Hepatocyte (in vitro differentiated cells): ENCODE results near the gene ZNF682.
"Not testable (repeated sequence)": the region's sequence is repeated elsewhere in the genome, so short reads cannot be mapped to it uniquely, and the experiment has no call there.

Source experiments
- CTCF ChIP-seq: fragments of 200-600 bp; sonication (generic); IDR thresholded peaks from 2 replicates; pipeline ENCODE4 v1.5.1; 2016; ENCODE audit warnings: antibody characterized with exemption, mild to moderate bottlenecking; ENCODE audit not compliant: poor library complexity
- EZH2 ChIP-seq: fragments of 200-600 bp; sonication (generic); IDR thresholded peaks from 2 replicates; pipeline ENCODE4 v1.6.1; 2016; ENCODE audit warnings: antibody characterized with exemption, mild to moderate bottlenecking, borderline replicate concordance
- EZH2phosphoT487 ChIP-seq: fragments of 200-600 bp; sonication (generic); IDR thresholded peaks from one replicate; pipeline ENCODE4 v1.6.1; 2018; ENCODE audit warnings: antibody characterized with exemption, mild to moderate bottlenecking, low read depth, moderate library complexity; ENCODE audit not compliant: unreplicated experiment, severe bottlenecking

- TF ChIP-seq CTCF, EZH2phosphoT487, EZH2: not testable (repeated sequence)
Measured at GRCh38 chr19:20082232-20082833, 43.0 kb upstream of the ZNF682 start.
